ENCODE measurements around the gene SPNS2.

SPNS2 gene

DNA sequence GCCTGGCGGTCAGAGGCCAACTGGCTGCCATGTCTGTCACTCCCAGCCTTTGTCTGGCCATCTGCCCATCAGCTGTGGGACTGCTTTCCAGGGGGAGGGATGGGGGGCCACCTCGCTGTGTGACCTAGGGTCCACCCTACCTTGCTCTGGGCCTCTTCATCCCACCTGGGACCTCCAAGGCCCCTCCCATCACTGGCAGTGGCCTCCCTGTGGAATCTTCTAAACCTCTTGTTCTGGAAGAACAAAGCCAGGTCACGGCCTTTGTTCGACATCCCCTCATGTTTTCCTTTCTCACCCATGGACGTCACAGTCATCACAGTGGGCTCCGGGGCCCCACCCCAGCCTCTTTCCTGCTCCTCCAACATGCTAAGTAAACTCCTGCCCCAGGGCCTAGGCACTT lies 24.0 kb downstream of the SPNS2 start:
- no peak for DNase-seq

DNA sequence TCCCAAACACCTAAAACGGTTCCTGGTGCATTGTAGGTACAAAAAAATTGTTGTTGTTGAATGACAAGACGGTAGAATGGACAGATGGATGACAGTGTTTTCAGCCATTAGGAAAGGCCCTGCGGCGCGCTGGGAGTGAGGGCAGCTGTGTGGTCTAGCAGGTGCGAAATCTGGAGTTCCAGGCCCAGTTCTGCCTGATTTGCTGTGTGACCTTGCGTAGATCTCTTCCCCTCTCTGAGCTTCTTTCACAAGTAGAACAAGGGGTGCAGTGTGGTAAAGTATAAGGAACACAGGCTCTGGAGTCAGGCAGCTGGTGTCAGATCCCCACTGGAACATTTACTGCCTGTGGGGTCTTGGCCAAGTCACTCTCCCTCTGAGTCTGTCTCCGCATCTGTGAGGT lies 25.3 kb downstream of the SPNS2 start:
- DNase-seq: no peak

GRCh38 chr17:4525691-4526397 lies 27.2 kb downstream of the SPNS2 start:
- no peak for DNase-seq

- DNase-seq: no peak
Measured at GRCh38 chr17:4527134-4527533, 28.5 kb downstream of the SPNS2 start.

- no peak for DNase-seq
Measured at GRCh38 chr17:4527566-4528125, 29.0 kb downstream of the SPNS2 start.

- no peak for DNase-seq
Measured at GRCh38 chr17:4529533-4530152, 31.0 kb downstream of the SPNS2 start.

- DNase-seq: no peak
Measured at GRCh38 chr17:4530799-4531730, 32.4 kb downstream of the SPNS2 start.

GRCh38 chr17:4531988-4532736 lies 33.5 kb downstream of the SPNS2 start:
- DNase-seq: no peak

DNA sequence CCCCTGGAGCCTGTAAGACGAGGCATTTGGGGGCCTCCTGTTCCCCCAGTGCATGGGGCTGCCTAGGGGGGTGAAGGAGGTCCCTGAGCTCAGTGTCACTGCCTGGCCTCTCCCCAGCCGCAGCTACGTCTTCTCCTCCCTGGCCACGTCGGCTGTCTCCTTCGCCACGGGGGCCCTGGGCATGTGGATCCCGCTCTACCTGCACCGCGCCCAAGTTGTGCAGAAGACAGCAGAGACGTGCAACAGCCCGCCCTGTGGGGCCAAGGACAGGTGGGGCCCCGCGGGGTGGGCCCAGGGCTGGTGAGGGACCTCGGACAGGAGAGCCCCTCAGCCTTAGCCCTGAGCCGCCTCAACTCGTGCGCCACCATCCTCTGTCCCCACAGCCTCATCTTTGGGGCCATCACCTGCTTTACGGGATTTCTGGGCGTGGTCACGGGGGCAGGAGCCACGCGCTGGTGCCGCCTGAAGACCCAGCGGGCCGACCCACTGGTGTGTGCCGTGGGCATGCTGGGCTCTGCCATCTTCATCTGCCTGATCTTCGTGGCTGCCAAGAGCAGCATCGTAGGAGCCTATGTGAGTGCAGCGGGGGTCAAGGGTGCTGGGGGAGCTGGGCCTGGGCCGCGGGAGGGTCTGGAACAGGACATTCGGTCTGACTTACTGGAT lies 34.3 kb downstream of the SPNS2 start:
- DNase-seq: no peak

DNA sequence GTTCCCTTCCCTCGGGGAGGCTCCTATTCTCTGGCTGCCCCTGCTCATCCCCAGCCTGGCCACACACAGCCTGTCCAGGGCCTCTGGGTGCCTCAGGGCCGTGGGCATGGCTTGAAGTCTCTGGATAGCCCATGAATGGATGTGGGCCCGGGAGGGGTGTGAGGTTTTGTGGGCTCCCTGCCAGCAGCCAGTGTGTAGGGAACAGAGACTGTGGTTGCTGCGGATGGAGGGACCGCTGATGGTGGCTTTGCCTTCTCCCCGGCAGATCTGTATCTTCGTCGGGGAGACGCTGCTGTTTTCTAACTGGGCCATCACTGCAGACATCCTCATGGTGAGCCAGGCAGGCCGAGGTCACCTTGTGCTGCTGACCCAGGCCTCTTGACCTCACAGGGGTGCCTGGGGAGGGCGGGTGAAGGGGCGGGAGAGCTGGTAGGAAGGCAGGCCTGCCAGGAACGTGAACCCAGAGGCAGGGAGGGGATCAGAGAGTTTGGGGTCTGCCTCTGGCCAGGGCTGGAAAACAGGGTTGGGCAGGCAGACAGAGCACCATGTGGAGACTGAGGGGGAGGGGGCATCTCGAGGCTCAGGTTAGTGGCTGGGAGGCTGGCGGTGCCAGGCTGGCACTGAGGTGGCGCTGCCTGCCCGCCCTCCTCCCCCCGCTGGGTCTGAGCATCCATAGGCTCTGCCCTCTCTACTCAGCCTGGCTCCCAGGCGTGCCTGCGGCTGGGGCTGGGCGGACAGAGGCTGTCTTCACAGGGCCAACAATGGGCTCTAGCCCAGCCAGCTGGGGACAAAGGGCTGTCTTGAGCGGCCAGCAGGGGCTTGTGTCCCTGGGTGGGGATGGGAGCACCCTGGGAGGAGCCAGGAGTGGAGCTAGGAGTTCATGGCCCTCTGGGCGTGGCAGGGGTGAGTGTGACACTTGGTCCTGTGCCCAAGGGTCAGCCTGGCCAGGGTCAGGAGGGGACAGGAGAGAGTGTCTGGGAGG lies 35.1 kb downstream of the SPNS2 start:
- DNase-seq: no peak

DNA sequence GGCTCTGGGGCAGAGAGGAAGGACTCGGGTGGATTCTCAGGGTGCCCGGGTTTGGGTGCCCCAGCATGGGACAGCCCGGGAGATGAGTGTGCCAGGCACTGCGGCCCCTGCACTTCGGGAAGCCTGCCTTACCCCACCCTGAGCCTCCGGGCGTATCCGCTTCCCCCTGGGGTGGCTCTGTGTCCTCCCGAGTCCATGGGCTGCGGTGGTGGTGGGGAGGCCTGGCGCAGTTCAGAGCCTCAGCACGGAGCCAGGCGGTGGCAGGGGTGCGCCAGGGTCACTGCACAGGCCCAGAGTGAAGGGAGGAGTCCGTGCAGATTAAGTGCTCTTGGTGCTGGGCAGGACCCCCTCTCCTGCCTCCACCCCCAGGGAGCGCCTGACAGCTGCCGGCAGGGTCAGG lies 35.8 kb downstream of the SPNS2 start:
- no peak for DNase-seq

- no peak for DNase-seq
Measured at GRCh38 chr17:4534928-4535666, 36.4 kb downstream of the SPNS2 start.

GRCh38 chr17:4535667-4536258 lies 37.1 kb downstream of the SPNS2 start:
- DNase-seq: no peak

GRCh38 chr17:4536259-4536741 lies 37.6 kb downstream of the SPNS2 start:
- no peak for DNase-seq

DNA sequence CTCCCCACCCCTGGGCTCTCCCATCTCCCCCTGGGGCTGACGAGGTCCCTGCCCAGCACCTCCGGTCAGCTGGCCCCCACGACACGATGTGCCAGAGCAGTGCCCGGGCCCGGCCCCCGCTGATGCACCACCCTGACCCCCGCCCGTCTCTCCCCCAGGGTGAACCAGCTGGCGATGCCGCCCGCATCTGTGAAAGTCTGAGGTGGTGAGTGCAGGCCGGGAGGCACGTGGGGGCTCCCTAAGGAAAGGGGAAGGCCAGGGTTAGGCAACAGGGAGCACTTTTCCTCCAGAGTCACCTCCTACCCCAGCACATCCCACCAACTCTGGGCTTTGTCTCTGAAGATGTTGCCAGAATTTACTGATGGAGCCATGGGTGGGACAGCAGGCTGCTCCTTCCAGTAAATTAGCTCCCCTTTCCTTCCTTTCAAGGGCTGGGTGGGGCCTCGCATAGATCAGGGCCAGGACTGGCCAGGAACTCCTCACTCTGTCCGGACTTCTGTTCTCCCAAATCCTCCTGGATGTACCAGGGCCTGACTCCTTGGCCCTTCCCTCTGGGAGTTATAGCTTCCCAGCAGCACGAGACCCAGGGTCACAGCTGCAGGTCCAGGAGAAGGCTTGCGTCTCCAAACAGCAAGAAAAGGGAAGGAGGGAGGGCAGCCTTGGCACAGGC lies 38.2 kb downstream of the SPNS2 start:
- no peak for DNase-seq

DNA sequence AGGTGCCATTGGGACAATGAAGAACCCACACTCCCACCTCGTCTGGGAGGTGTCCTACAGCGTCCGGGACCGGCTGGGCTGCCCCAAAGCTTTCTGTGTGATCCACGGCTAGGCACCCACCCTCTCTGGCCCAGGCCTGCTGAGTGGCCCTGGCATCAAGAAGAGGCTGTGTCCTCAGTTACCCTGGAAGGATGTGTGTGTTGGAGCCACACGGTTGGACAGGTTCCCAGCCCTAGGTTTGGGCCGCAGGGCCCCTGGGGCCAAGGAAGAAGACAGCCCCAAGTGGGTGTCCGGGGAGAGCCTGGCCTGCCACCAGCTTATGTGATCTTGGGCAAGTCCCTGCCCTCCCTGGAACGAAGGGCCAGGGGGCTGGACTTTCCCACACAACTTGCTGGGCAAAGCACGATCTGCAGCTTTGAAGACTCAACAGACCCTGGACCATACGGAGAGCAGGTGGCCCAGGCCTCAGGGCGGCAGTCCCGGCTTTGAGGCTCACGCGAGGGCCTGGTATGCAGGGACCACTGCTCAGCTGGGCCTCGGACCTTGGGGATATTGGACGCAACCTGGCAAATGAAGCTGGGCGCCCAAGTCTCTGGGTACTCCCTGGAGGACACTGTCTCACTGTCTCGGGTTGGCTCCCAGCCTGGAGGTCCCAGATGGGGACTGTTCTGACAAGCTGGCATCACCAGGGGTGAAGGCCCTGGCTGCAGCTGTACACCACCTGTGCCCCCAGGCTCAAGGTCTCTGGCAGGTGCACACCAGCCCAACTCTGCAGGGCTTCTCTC lies 39.0 kb downstream of the SPNS2 start:
- no peak for DNase-seq

GRCh38 chr17:4538236-4539002 lies 39.7 kb downstream of the SPNS2 start:
- DNase-seq: no peak

Data from bone marrow (tissue), 2 donors.